Naive B cell (primary cell): Measurements from ENCODE around the gene LMO1. TPM values are rescaled to one million over a fixed set of nuclear protein-coding genes. Genes with fewer than 3 reads are reported as not detected.
A peak's percentile ranks its signal among the peaks of the same experiment; 100 is the strongest.

Experiments used
- ATAC-seq, 2 donors: fragments of 150-1000 bp; cut with Tn5 transposase; 2 replicates each; pipeline ENCODE4 v1.10.0; 2021; ENCODE audit warnings: low read depth in 2 of 2, mild to moderate bottlenecking in 2 of 2, moderate library complexity in 2 of 2
- DNase-seq: peaks from one replicate; pipeline ENCODE4 v3.0.0; 2022
- H3K27ac Mint-ChIP-seq, 6 donors: one replicate each; pipeline ENCODE4 v1.8.0; 2020 to 2022; ENCODE audit warnings: mild to moderate bottlenecking in 6 of 6, mixed read lengths in 6 of 6, moderate library complexity in 5 of 6, inconsistent platforms in 2 of 6
- H3K27me3 Mint-ChIP-seq, 3 donors: one replicate each; pipeline ENCODE4 v1.8.0; 2021 to 2022; ENCODE audit warnings: mixed read lengths in 3 of 3, mild to moderate bottlenecking in 1 of 3
- H3K36me3 Mint-ChIP-seq, 2 donors: one replicate each; pipeline ENCODE4 v1.8.0; 2020 to 2022; ENCODE audit warnings: mixed read lengths in 2 of 2, inconsistent platforms in 1 of 2, mild to moderate bottlenecking in 1 of 2
- H3K4me1 Mint-ChIP-seq, 3 donors: one replicate each; pipeline ENCODE4 v1.8.0; 2020 to 2022; ENCODE audit warnings: mixed read lengths in 3 of 3, inconsistent platforms in 1 of 3, mild to moderate bottlenecking in 1 of 3, moderate library complexity in 1 of 3
- H3K4me3 Mint-ChIP-seq, 8 donors: one replicate each; pipeline ENCODE4 v1.8.0; 2020 to 2022; ENCODE audit warnings: mild to moderate bottlenecking in 8 of 8, mixed read lengths in 8 of 8, moderate library complexity in 8 of 8, inconsistent platforms in 2 of 8
- H3K9me3 Mint-ChIP-seq, 7 donors: one replicate each; pipeline ENCODE4 v1.8.0; 2020 to 2022; ENCODE audit warnings: mixed read lengths in 7 of 7, mild to moderate bottlenecking in 5 of 7, inconsistent platforms in 2 of 7, moderate library complexity in 1 of 7
- polyA plus RNA-seq, 6 donors: library from polyadenylated mRNA; unstranded; fragments of 300-500 nt; fragmentation: Illumina TruSeq; gene quantifications; one replicate each; pipeline ENCODE4 v1.2.3, GENCODE V29; 2021; ENCODE audit warnings: low read depth in 6 of 6

LMO1 gene
- polyA plus RNA-seq, 6 donors from 2014 or later: not detected

- Mint-ChIP-seq H3K27me3 (no peaks in the 10 kb centered on the region), H3K9me3 (no peaks in the 10 kb centered on the region), H3K36me3 (no peaks in the 10 kb centered on the region), H3K27ac (peak overlapping the region; percentile 65 to 97 (median 91)), H3K4me3 (peak overlapping the region; percentile 59 to 95 (median 89)), H3K4me1 (peaks cover 53 to 76% (median 60%) of the 10 kb centered on the region in 3 donors)
- peak; percentile 50 to 56 for ATAC-seq
- peak; percentile 69 for DNase-seq
These were observed 57.2 kb downstream of the LMO1 start for GRCh38 chr11:8206251-8207079.

GRCh38 chr11:8205566-8205965, 58.1 kb downstream of the LMO1 start:
- H3K36me3 Mint-ChIP-seq: no peaks in the 10 kb centered on the region
- no peaks in the 10 kb centered on the region for H3K9me3 Mint-ChIP-seq
- DNase-seq (no peak), ATAC-seq (no peak)
- peak overlapping the region in 7 of 8 donors; percentile 74 to 95 (median 90) for H3K4me3 Mint-ChIP-seq
- H3K27me3 Mint-ChIP-seq: no peaks in the 10 kb centered on the region
- H3K4me1 Mint-ChIP-seq: peaks cover 55 to 78% (median 62%) of the 10 kb centered on the region in 3 donors
- peak overlapping the region in 4 of 6 donors; percentile 65 to 97 (median 89) for H3K27ac Mint-ChIP-seq

GRCh38 chr11:8204596-8204995, 59.1 kb downstream of the LMO1 start:
- no peak for DNase-seq
- peaks cover 55 to 77% (median 65%) of the 10 kb centered on the region in 3 donors for H3K4me1 Mint-ChIP-seq
- H3K36me3 Mint-ChIP-seq: no peaks in the 10 kb centered on the region
- peak overlapping the region in 3 of 8 donors; percentile 6 to 72 (median 15) for H3K4me3 Mint-ChIP-seq
- H3K27ac Mint-ChIP-seq: peak overlapping the region in 3 of 6 donors; percentile 61 to 89 (median 72)
- H3K27me3 Mint-ChIP-seq: no peaks in the 10 kb centered on the region
- ATAC-seq: no peak
- H3K9me3 Mint-ChIP-seq: no peaks in the 10 kb centered on the region

- Mint-ChIP-seq H3K36me3 (no peaks in the 10 kb centered on the region), H3K4me3 (peak overlapping the region in 5 of 8 donors; percentile 6 to 48 (median 25)), H3K4me1 (peaks cover 51 to 77% (median 68%) of the 10 kb centered on the region in 3 donors), H3K9me3 (no peaks in the 10 kb centered on the region), H3K27ac (peak overlapping the region in 4 of 6 donors; percentile 18 to 92 (median 48)), H3K27me3 (no peaks in the 10 kb centered on the region)
- DNase-seq: no peak
- no peak for ATAC-seq
These were observed 59.7 kb downstream of the LMO1 start for GRCh38 chr11:8204025-8204424.

GRCh38 chr11:8203414-8203715, 60.3 kb downstream of the LMO1 start:
- Mint-ChIP-seq H3K4me3 (peak overlapping the region in 6 of 8 donors; percentile 21 to 89 (median 64)), H3K27ac (peak overlapping the region in 4 of 6 donors; percentile 44 to 98 (median 74)), H3K36me3 (no peaks in the 10 kb centered on the region), H3K4me1 (peaks cover 51 to 76% (median 68%) of the 10 kb centered on the region in 3 donors), H3K9me3 (no peaks in the 10 kb centered on the region), H3K27me3 (no peaks in the 10 kb centered on the region)
- no peak for DNase-seq
- ATAC-seq: no peak

GRCh38 chr11:8202516-8203413, 60.9 kb downstream of the LMO1 start:
- peaks cover 51 to 74% (median 72%) of the 10 kb centered on the region in 3 donors for H3K4me1 Mint-ChIP-seq
- ATAC-seq: no peak
- H3K27me3 Mint-ChIP-seq: no peaks in the 10 kb centered on the region
- H3K4me3 Mint-ChIP-seq: peak overlapping the region; percentile 37 to 89 (median 72)
- DNase-seq: no peak
- H3K36me3 Mint-ChIP-seq: no peaks in the 10 kb centered on the region
- no peaks in the 10 kb centered on the region for H3K9me3 Mint-ChIP-seq
- peak overlapping the region; percentile 44 to 98 (median 96) for H3K27ac Mint-ChIP-seq

GRCh38 chr11:8201644-8202365, 61.9 kb downstream of the LMO1 start:
- Mint-ChIP-seq H3K27me3 (no peaks in the 10 kb centered on the region), H3K27ac (peak overlapping the region; percentile 44 to 98 (median 96)), H3K36me3 (no peaks in the 10 kb centered on the region), H3K9me3 (no peaks in the 10 kb centered on the region), H3K4me1 (peaks cover 51 to 76% (median 72%) of the 10 kb centered on the region in 3 donors), H3K4me3 (peak overlapping the region; percentile 37 to 89 (median 68))
- ATAC-seq (peak; percentile 95), DNase-seq (peak; percentile 82)

GRCh38 chr11:8199676-8200075, 64.0 kb downstream of the LMO1 start:
- Mint-ChIP-seq H3K36me3 (no peaks in the 10 kb centered on the region), H3K27ac (peak overlapping the region in 3 of 6 donors; percentile 26 to 94 (median 29)), H3K4me1 (peaks cover 40 to 57% (median 53%) of the 10 kb centered on the region in 3 donors), H3K4me3 (no peak overlapping the region), H3K27me3 (peaks cover 0 to 3% (median 0%) of the 10 kb centered on the region in 3 donors), H3K9me3 (no peaks in the 10 kb centered on the region)
- no peak for DNase-seq
- no peak for ATAC-seq

- H3K27me3 Mint-ChIP-seq: peaks cover 0 to 20% (median 0%) of the 10 kb centered on the region in 3 donors
- no peak for DNase-seq
- no peaks in the 10 kb centered on the region for H3K9me3 Mint-ChIP-seq
- peaks cover 19 to 28% (median 27%) of the 10 kb centered on the region in 3 donors for H3K4me1 Mint-ChIP-seq
- H3K27ac Mint-ChIP-seq: peak overlapping the region in 1 of 6 donors; percentile 29
- no peak overlapping the region for H3K4me3 Mint-ChIP-seq
- no peaks in the 10 kb centered on the region for H3K36me3 Mint-ChIP-seq
- no peak for ATAC-seq
These were observed 66.9 kb downstream of the LMO1 start for GRCh38 chr11:8196749-8197148.

GRCh38 chr11:8194956-8195355, 68.7 kb downstream of the LMO1 start:
- no peak for DNase-seq
- no peak for ATAC-seq
- Mint-ChIP-seq H3K9me3 (no peaks in the 10 kb centered on the region), H3K4me3 (no peak overlapping the region), H3K36me3 (no peaks in the 10 kb centered on the region), H3K4me1 (peaks cover 15 to 23% (median 22%) of the 10 kb centered on the region in 3 donors), H3K27me3 (peaks cover 0 to 28% (median 0%) of the 10 kb centered on the region in 3 donors), H3K27ac (peak overlapping the region in 2 of 6 donors; percentile 18 to 62)

GRCh38 chr11:8192896-8193209, 70.8 kb downstream of the LMO1 start:
- Mint-ChIP-seq H3K36me3 (no peaks in the 10 kb centered on the region), H3K4me1 (peaks cover 12 to 16% (median 15%) of the 10 kb centered on the region in 3 donors), H3K4me3 (no peak overlapping the region), H3K27ac (peak overlapping the region in 1 of 6 donors; percentile 27), H3K27me3 (peaks cover 3 to 28% (median 4%) of the 10 kb centered on the region in 3 donors), H3K9me3 (no peaks in the 10 kb centered on the region)
- no peak for DNase-seq
- peak in 1 of 2 donors; percentile 44 for ATAC-seq

GRCh38 chr11:8192016-8192895, 71.4 kb downstream of the LMO1 start:
- Mint-ChIP-seq H3K27me3 (peaks cover 4 to 28% (median 10%) of the 10 kb centered on the region in 3 donors), H3K36me3 (no peaks in the 10 kb centered on the region), H3K27ac (peak overlapping the region in 3 of 6 donors; percentile 27 to 80 (median 74)), H3K9me3 (no peaks in the 10 kb centered on the region), H3K4me1 (peaks cover 7 to 12% (median 10%) of the 10 kb centered on the region in 3 donors), H3K4me3 (no peak overlapping the region)
- DNase-seq (peak; percentile 53), ATAC-seq (peak; percentile 55 to 75)
